GM20000 (cell line): Measurements from ENCODE around the gene PLTP.
"Not testable (repeated sequence)": the region's sequence is repeated elsewhere in the genome, so short reads cannot be mapped to it uniquely, and the experiment has no call there.

Source experiments
- DNase-seq: peaks from one replicate; pipeline ENCODE4 v3.0.0; 2012; ENCODE audit warnings: low spot score
- TF ChIP-seq, protein P1 (sequence below): IDR thresholded peaks from 2 replicates; pipeline ENCODE4 v1.5.1; 2012; ENCODE audit warnings: mild to moderate bottlenecking, control low read depth; ENCODE audit errors: extremely low read depth, missing control alignments

The PLTP gene

DNA sequence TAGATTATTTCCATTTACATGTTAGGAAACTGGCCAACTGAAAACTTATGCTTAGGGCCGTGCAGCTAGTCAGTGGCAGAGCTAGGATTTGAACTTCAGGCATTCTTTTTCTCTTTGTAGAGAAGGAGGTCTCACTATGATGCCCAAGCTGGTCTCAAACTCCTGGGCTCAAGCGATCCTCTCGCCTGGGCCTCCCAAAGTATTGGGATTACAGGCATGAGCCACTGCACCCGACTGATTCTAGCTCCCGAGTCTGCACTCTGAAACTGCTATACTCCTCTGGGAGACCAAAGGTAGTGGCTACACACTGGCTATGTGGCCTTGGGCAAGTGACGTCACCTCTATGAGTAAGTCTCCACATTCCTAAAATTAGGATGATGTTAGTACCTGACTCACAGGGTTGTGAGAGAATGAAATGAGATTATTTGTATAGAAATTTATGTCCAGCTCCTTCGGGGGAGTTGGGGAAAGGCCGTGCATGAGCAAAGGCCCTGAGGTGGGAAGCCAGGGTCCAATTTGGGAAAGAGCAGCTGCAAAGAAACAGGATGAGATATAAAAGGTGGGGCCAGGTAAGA lies 6.4 kb downstream of the PLTP start:
- TF ChIP-seq, protein P1, sequence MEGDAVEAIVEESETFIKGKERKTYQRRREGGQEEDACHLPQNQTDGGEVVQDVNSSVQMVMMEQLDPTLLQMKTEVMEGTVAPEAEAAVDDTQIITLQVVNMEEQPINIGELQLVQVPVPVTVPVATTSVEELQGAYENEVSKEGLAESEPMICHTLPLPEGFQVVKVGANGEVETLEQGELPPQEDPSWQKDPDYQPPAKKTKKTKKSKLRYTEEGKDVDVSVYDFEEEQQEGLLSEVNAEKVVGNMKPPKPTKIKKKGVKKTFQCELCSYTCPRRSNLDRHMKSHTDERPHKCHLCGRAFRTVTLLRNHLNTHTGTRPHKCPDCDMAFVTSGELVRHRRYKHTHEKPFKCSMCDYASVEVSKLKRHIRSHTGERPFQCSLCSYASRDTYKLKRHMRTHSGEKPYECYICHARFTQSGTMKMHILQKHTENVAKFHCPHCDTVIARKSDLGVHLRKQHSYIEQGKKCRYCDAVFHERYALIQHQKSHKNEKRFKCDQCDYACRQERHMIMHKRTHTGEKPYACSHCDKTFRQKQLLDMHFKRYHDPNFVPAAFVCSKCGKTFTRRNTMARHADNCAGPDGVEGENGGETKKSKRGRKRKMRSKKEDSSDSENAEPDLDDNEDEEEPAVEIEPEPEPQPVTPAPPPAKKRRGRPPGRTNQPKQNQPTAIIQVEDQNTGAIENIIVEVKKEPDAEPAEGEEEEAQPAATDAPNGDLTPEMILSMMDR: no peak
- DNase-seq: no peak

DNA sequence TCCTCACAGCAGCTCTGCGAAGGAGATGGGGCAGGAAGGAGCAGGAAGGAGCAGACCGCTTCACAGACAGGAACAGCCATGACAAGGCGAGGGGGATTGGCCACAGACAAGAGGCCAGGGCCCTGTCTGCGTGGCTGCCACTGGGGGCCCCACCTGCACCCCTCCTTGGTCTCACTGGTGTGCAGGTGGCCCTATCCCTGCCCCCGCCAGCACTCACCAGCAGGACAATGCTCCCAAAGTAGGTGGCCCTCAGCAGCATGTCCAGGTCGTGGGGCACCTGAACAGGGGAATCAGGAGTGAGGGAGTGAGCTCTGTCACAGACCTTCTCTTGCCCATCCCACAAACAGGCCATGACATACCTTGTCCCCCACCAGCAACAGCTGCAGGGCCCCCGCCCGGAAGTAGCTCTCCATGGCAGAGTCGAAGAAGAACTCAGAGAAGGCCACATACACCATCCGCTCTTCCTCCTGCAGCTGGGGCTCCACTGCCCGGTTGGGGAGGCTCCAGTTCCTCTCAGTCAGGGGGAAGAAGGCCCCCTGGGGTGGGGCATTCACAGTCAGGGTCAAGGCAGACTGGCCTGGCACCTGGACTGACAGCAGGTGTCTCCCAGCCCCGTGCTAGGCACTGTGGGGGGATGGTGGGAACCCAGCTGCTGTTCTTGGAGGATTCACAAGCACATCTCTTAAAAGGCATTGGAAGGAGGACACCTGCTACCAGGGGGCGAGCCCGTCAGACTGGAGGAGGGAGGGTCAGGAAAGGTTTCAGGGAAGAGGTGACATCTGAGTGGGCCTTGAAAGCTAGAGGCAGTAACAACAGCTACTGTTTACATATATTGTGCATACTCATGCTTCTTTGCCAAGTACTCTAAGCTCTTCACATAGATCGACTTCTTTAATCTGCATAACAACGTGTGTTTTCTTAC lies 7.1 kb downstream of the PLTP start:
- DNase-seq: no peak

DNA sequence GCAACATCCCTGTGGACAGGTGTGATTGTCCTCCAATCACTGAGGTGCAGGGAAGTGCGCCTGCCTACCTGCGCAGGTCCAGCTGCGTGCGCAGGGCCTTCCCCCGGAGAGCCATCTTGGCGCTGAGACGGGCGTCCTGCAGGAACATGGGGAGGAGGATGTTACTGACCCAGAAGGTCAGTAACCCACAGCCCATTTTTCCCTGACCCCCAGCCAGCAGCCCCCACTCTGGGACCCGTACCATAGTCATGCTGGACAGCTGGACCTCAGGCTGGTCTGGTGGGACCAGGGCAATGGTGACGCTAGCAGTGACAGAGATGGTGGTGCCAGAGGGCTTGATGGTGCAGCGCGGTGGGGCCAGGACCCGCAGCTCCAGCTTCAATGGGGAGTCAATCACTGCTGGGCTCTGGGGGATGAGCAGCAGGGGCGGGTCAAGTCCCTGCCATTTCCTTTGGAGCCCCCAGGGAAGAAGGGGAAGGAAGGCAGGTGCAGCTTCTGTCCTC lies 9.7 kb downstream of the PLTP start:
- TF ChIP-seq, protein P1: no peak
- no peak for DNase-seq

More for the DNA sequence above, 7.1 kb downstream of the PLTP start:
- TF ChIP-seq, protein P1: no peak

DNA sequence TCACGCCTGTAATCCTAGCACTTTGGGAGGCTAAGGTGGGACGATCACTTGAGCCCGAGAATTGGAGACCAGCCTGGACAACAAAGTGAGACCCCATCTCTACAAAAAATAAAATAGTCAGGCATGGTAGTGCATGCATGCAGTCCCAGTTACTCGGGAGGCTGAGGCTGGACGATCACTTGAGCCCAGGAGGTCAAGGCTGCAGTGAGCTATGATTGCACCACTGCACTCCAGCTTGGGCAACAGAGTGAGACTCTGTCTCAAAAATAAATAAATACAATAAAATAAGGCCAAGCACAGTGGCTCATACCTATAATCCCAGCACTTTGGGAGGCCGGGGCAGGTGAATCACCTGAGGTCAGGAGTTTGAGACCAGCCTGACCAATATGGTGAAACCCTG lies 10.6 kb downstream of the PLTP start:
- DNase-seq: not testable (repeated sequence)

DNA sequence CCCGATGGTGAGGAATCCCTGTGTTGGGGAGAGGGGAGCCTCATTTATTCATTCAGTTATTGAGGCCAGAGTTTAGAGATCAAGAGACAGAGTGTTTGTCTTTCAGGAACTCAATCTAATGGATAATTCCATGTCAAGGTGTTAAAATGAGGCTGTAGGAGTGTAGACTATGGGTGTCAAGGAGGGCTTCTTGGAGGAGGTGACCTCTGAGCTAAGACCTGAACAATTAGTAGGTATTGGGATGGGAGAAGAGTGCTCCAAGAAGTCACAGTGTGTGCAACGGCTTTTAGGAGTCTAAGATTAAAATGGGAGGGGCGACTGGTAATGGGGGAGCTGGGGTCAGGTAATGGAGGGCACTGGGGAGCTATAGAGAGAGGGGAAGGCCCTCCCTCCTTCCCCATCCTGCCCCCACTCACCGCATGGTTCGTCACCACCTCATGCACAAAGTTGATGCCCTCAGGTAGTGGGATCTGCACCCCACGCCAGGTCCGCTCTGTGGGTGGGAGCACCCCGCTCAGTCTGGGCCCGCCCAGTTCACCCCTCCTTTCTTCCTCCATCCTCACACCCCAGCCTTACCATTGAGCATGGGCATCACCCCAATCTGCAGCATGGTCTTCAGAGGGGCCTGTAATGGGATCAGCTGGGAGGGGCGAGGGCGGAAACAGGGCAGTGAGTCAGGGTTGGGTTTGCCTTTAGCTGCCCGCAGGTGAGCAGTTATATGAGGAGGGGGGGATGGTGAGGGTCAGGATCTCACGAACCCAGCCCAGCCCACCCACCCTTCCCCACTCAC lies 12.7 kb downstream of the PLTP start:
- TF ChIP-seq, protein P1: no peak

DNA sequence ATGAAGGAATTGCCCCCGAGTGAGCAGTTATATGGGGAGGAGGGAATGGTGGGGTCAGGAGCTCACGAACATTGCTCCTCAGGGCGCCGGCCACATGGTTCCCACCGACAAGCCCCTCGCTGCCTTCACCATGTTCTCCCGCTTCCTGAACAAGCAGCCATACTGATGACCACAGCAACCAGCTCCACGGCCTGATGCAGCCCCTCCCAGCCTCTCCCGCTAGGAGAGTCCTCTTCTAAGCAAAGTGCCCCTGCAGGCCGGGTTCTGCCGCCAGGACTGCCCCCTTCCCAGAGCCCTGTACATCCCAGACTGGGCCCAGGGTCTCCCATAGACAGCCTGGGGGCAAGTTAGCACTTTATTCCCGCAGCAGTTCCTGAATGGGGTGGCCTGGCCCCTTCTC lies 13.7 kb downstream of the PLTP start:
- TF ChIP-seq, protein P1: no peak
- DNase-seq: no peak

More for the DNA sequence above, 12.7 kb downstream of the PLTP start:
- no peak for DNase-seq

DNA sequence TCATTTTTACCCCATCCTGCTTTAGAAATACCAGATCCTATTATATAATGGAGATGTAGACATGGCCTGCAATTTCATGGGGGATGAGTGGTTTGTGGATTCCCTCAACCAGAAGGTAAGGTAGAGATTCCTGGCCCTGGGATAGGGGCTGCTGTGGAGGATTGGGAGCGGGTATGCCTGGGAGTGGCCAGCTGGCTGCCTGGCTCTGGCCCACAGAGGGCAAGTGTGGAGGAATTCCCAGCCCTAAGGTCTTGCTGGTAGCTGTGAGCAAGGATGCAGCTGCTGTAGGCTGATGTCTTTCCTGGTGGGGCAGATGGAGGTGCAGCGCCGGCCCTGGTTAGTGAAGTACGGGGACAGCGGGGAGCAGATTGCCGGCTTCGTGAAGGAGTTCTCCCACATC lies 14.3 kb downstream of the PLTP start:
- TF ChIP-seq, protein P1: no peak
- DNase-seq: no peak
